Panc1 (cell line): ENCODE results near the gene MAP3K20. TPM values are rescaled to one million over a fixed set of nuclear protein-coding genes. Genes with fewer than 3 reads are reported as not detected.
A peak's percentile ranks its signal among the peaks of the same experiment; 100 is the strongest.

Experiments used
- ATAC-seq: fragments of 200-7000 bp; cut with Tn5 transposase; 2 replicates; pipeline ENCODE4 v1.9.1; 2020; ENCODE audit warnings: mild to moderate bottlenecking, moderate library complexity
- BruUV-seq: library from RNA; stranded (reverse); fragments of 400-500 nt; replicated peaks from 2 replicates; lab custom pipeline; 2021; lab: Mats Ljungman, UMichigan
- CTCF ChIA-PET: fragments of 300-600 bp; sonication (Branson Sonifier 250); formaldehyde crosslinking; loops from one replicate; lab custom pipeline; 2022; ENCODE audit warnings: antibody characterized with exemption; lab: Charles Lee
- POLR2A ChIA-PET: fragments of 300-600 bp; sonication (Branson Sonifier 250); formaldehyde crosslinking; loops from one replicate; lab custom pipeline; 2022; ENCODE audit warnings: antibody characterized with exemption; lab: Charles Lee
- DNase-seq: peaks from one replicate; pipeline ENCODE4 v3.0.0-alpha.2; 2010; ENCODE audit warnings: low read depth, low spot score
- H3K27ac ChIP-seq: 2 replicates; pipeline ENCODE4 v1.5.1; 2011; ENCODE audit warnings: mild to moderate bottlenecking, low read length, inconsistent platforms
- H3K27me3 ChIP-seq: fragments of 200-500 bp; sonication (Bioruptor generic); 2 replicates; pipeline ENCODE4 v1.6.0; 2014; ENCODE audit warnings: low read length, inconsistent platforms; ENCODE audit not compliant: control insufficient read depth, insufficient read depth
- H3K36me3 ChIP-seq: fragments of 200-500 bp; sonication (Bioruptor generic); 2 replicates; pipeline ENCODE4 v1.5.1; 2014; ENCODE audit warnings: inconsistent platforms, mild to moderate bottlenecking, low read length, moderate library complexity; ENCODE audit not compliant: control insufficient read depth, insufficient read depth
- H3K4me1 ChIP-seq: 2 replicates; pipeline ENCODE4 v1.5.1; 2011; ENCODE audit warnings: inconsistent platforms, mild to moderate bottlenecking, low read length, moderate library complexity; ENCODE audit not compliant: control insufficient read depth, insufficient read depth
- H3K4me3 ChIP-seq, 2 experiments: 2 replicates each; pipeline ENCODE4 v1.5.1; 2011 to 2012; ENCODE audit warnings: low read depth in 2 of 2, low read length in 2 of 2, mild to moderate bottlenecking in 2 of 2, inconsistent platforms in 1 of 2, moderate library complexity in 1 of 2
- H3K9me3 ChIP-seq: fragments of 200-500 bp; sonication (Bioruptor generic); 2 replicates; pipeline ENCODE4 v1.5.1; 2014; ENCODE audit warnings: low read depth, mild to moderate bottlenecking, inconsistent platforms, low read length, moderate library complexity; ENCODE audit not compliant: control insufficient read depth, insufficient read depth
- POLR2AphosphoS5 ChIP-seq: IDR thresholded peaks from 2 replicates; pipeline ENCODE4 v1.6.1; 2012; ENCODE audit warnings: mild to moderate bottlenecking, low read depth, low read length, moderate library complexity
- REST ChIP-seq, 2 experiments: IDR thresholded peaks; 2 replicates each; pipeline ENCODE4 v1.6.1; 2011 to 2012; ENCODE audit warnings: low read depth in 2 of 2, control low read depth in 1 of 2, low read length in 1 of 2, mild to moderate bottlenecking in 1 of 2, moderate library complexity in 1 of 2; ENCODE audit not compliant: insufficient read depth in 1 of 2
- SIN3A ChIP-seq: IDR thresholded peaks from 2 replicates; pipeline ENCODE4 v1.6.1; 2012; ENCODE audit warnings: low read depth, mild to moderate bottlenecking, low read length, moderate library complexity, borderline replicate concordance; ENCODE audit not compliant: insufficient read depth
- TCF7L2 ChIP-seq: IDR thresholded peaks from 2 replicates; pipeline ENCODE4 v1.6.1; 2011; ENCODE audit warnings: mild to moderate bottlenecking, low read depth, low read length, inconsistent platforms
- in situ Hi-C: cut with HindIII; loops from 2 replicates; pipeline ENCODE4 v1.10.0; 2016; ENCODE audit warnings: low sequenced_read_pairs, low pct_unique_long_range_greater_than_20kb
- intact Hi-C: fragments of 100-400 bp; cut with micrococcal nuclease; formaldehyde crosslinking; loops from one replicate; pipeline ENCODE4 v1.10.0; 2022; ENCODE audit not compliant: unreplicated experiment
- total RNA-seq: library from RNA; stranded (reverse); gene quantifications from one replicate; pipeline ENCODE4 v1.2.1, GENCODE V29; 2021; ENCODE audit not compliant: unreplicated experiment
- TF ChIP-seq, protein P1 (sequence below): fragments of 450-650 bp; IDR thresholded peaks from 2 replicates; pipeline ENCODE4 v1.5.1; 2017; ENCODE audit warnings: mild to moderate bottlenecking

MAP3K20 gene
- total RNA-seq, 1 experiment from 2014 or later = 121 TPM

DNA sequence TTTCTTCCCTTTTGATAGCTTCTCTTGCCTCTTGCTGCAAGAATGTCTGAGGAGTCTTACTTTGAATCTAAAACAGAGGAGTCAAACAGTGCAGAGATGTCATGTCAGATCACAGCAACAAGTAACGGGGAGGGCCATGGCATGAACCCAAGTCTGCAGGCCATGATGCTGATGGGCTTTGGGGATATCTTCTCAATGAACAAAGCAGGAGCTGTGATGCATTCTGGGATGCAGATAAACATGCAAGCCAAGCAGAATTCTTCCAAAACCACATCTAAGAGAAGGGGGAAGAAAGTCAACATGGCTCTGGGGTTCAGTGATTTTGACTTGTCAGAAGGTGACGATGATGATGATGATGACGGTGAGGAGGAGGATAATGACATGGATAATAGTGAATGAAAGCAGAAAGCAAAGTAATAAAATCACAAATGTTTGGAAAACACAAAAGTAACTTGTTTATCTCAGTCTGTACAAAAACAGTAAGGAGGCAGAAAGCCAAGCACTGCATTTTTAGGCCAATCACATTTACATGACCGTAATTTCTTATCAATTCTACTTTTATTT, 145.6 kb downstream of the MAP3K20 start:
- Histone ChIP-seq H3K36me3 (peaks cover 8% of the 10 kb centered on the region), H3K9me3 (no peaks in the 10 kb centered on the region), H3K27ac (no peak overlapping the region; the same call in 1 of the 2 replicates), H3K4me1 (peaks cover 16% of the 10 kb centered on the region), H3K4me3 (no peak overlapping the region), H3K27me3 (no peaks in the 10 kb centered on the region)
- CTCF ChIA-PET = no interaction called here
- no TSS peak for BruUV-seq
- ATAC-seq (no peak), DNase-seq (no peak)
- POLR2A ChIA-PET = no interaction called here
- TF ChIP-seq REST (IDR thresholded peaks at IDR 0.05; ENCODE audit: insufficient read depth in 1 of 2, low read depth in 2 of 2, low read length in 1 of 2) = no peak
- no peak for TF ChIP-seq TCF7L2
- no peak for TF ChIP-seq POLR2AphosphoS5
- TF ChIP-seq SIN3A = no peak
- TF ChIP-seq, protein P1, sequence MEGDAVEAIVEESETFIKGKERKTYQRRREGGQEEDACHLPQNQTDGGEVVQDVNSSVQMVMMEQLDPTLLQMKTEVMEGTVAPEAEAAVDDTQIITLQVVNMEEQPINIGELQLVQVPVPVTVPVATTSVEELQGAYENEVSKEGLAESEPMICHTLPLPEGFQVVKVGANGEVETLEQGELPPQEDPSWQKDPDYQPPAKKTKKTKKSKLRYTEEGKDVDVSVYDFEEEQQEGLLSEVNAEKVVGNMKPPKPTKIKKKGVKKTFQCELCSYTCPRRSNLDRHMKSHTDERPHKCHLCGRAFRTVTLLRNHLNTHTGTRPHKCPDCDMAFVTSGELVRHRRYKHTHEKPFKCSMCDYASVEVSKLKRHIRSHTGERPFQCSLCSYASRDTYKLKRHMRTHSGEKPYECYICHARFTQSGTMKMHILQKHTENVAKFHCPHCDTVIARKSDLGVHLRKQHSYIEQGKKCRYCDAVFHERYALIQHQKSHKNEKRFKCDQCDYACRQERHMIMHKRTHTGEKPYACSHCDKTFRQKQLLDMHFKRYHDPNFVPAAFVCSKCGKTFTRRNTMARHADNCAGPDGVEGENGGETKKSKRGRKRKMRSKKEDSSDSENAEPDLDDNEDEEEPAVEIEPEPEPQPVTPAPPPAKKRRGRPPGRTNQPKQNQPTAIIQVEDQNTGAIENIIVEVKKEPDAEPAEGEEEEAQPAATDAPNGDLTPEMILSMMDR = no peak
- intact Hi-C loops (no loop called here), in situ Hi-C loops (no loop called here)

- CTCF ChIA-PET = no interaction called here
Measured at GRCh38 chr2:173221937-173222594, 146.4 kb downstream of the MAP3K20 start.

More at GRCh38 chr2:173221937-173222594, 146.4 kb downstream of the MAP3K20 start:
- Histone ChIP-seq H3K4me1 (peaks cover 16% of the 10 kb centered on the region), H3K36me3 (peaks cover 8% of the 10 kb centered on the region), H3K27me3 (no peaks in the 10 kb centered on the region), H3K27ac (peak overlapping the region; percentile 52; the same call in 1 of the 2 replicates), H3K4me3 (no peak overlapping the region), H3K9me3 (no peaks in the 10 kb centered on the region)
- TF ChIP-seq SIN3A (no peak), POLR2AphosphoS5 (no peak), TCF7L2 (no peak), REST (IDR thresholded peaks at IDR 0.05; ENCODE audit: insufficient read depth in 1 of 2, low read depth in 2 of 2, low read length in 1 of 2) (no peak)
- TF ChIP-seq, protein P1 = no peak
- POLR2A ChIA-PET = no interaction called here
- intact Hi-C loops (no loop called here), in situ Hi-C loops (no loop called here)
- BruUV-seq = no TSS peak
- DNase-seq (no peak), ATAC-seq (no peak)
